ENCODE results near the gene IQCK.
"Not testable (repeated sequence)": the region's sequence is repeated elsewhere in the genome, so short reads cannot be mapped to it uniquely, and the experiment has no call there.

IQCK gene

GRCh38 chr16:19717741-19718623 is at the start of gene IQCK, which contains the start of gene KNOP1:
IQCK (plus strand) TSS chr16:19718271; CDS start chr16:19718307, 36 bp downstream.
KNOP1 (minus strand) TSS chr16:19718227; CDS start chr16:19715035, 3,192 bp downstream.
- DNase-seq (ENCODE audit: low read depth, low spot score) = peak; percentile 85

- DNase-seq (ENCODE audit: low read depth, low spot score) = no peak
Observed at GRCh38 chr16:19672378-19672777, 45.7 kb upstream of the IQCK start.

- no peak for DNase-seq (ENCODE audit: low read depth, low spot score)
Observed at GRCh38 chr16:19674485-19674884, 43.6 kb upstream of the IQCK start.

GRCh38 chr16:19677402-19677801 is 40.7 kb upstream of the IQCK start:
- DNase-seq (ENCODE audit: low read depth, low spot score) = no peak

- no peak for DNase-seq (ENCODE audit: low read depth, low spot score)
Observed at GRCh38 chr16:19678804-19679203, 39.3 kb upstream of the IQCK start.

GRCh38 chr16:19679281-19679680 is 38.8 kb upstream of the IQCK start:
- DNase-seq (ENCODE audit: low read depth, low spot score) = not testable (repeated sequence)

GRCh38 chr16:19680881-19681340 is 37.2 kb upstream of the IQCK start:
- DNase-seq (ENCODE audit: low read depth, low spot score) = no peak

- DNase-seq (ENCODE audit: low read depth, low spot score) = no peak
Observed at GRCh38 chr16:19681637-19682036, 36.4 kb upstream of the IQCK start.

GRCh38 chr16:19683453-19684236 is 34.4 kb upstream of the IQCK start:
- DNase-seq (ENCODE audit: low read depth, low spot score) = no peak

GRCh38 chr16:19685176-19685575 is 32.9 kb upstream of the IQCK start:
- no peak for DNase-seq (ENCODE audit: low read depth, low spot score)

- no peak for DNase-seq (ENCODE audit: low read depth, low spot score)
Observed at GRCh38 chr16:19687279-19687678, 30.8 kb upstream of the IQCK start.

GRCh38 chr16:19688396-19689024 is 29.6 kb upstream of the IQCK start:
- DNase-seq (ENCODE audit: low read depth, low spot score) = no peak

GRCh38 chr16:19689342-19689741 is 28.7 kb upstream of the IQCK start:
- DNase-seq (ENCODE audit: low read depth, low spot score) = no peak

- no peak for DNase-seq (ENCODE audit: low read depth, low spot score)
Observed at GRCh38 chr16:19690196-19690595, 27.9 kb upstream of the IQCK start.

GRCh38 chr16:19691161-19691711 is 26.8 kb upstream of the IQCK start:
- DNase-seq (ENCODE audit: low read depth, low spot score) = no peak

- DNase-seq (ENCODE audit: low read depth, low spot score) = no peak
Observed at GRCh38 chr16:19694989-19695388, 23.1 kb upstream of the IQCK start.

GRCh38 chr16:19696328-19696727 is 21.7 kb upstream of the IQCK start:
- no peak for DNase-seq (ENCODE audit: low read depth, low spot score)

GRCh38 chr16:19696961-19697360 is 21.1 kb upstream of the IQCK start:
- no peak for DNase-seq (ENCODE audit: low read depth, low spot score)

GRCh38 chr16:19697756-19698318 is 20.2 kb upstream of the IQCK start:
- DNase-seq (ENCODE audit: low read depth, low spot score) = no peak

GRCh38 chr16:19698480-19699465 is 19.3 kb upstream of the IQCK start:
- no peak for DNase-seq (ENCODE audit: low read depth, low spot score)

Data from activated naive CD8-positive, alpha-beta T cell treated with anti-CD3 and anti-CD28 coated beads, Interleukin-2, amount 50 U/mL, for 16 hours (primary cell).